Tibial nerve (tissue), 4 donors: ENCODE measurements around the gene KRT28.

Experiments used
- CTCF ChIP-seq, 5 experiments: fragments of 200-600 bp in 3 of 5; fragments of 450-650 bp in 2 of 5; sonication (generic) in 3 of 5; IDR thresholded peaks; one replicate each; pipeline ENCODE4 v1.5.1; 2016 to 2019; ENCODE audit warnings: antibody characterized with exemption in 5 of 5, mild to moderate bottlenecking in 3 of 5, moderate library complexity in 2 of 5
- EP300 ChIP-seq, 2 donors: sonication (generic); formaldehyde crosslinking; IDR thresholded peaks; one replicate each; pipeline ENCODE4 v1.6.1; 2017; ENCODE audit warnings: antibody characterized with exemption in 2 of 2, mild to moderate bottlenecking in 1 of 2

- TF ChIP-seq CTCF (IDR thresholded peaks at IDR 0.05) (no peak), EP300 (IDR thresholded peaks at IDR 0.05) (no peak)
These were observed 34.1 kb upstream of the KRT28 start for GRCh38 chr17:40833882-40834281.
